Hematopoietic multipotent progenitor cell (in vitro differentiated cells): ENCODE data around the gene IL26. TPM values are rescaled to one million over a fixed set of nuclear protein-coding genes. Genes with fewer than 3 reads are reported as not detected.
A peak's percentile ranks its signal among the peaks of the same experiment; 100 is the strongest.
"Not testable (repeated sequence)": the region's sequence is repeated elsewhere in the genome, so short reads cannot be mapped to it uniquely, and the experiment has no call there.

Source experiments
- DNase-seq, 3 donors: peaks; one replicate each; pipeline ENCODE4 v3.0.0-alpha.2; 2011 to 2015; ENCODE audit warnings: low read depth in 2 of 3, low spot score in 2 of 3
- total RNA-seq: library from RNA; depleted of rRNA; stranded (reverse); fragments of >200 nt; gene quantifications from one replicate; pipeline ENCODE4 v1.2.3, GENCODE V29; 2012

The IL26 gene
- total RNA-seq, 1 donor, result not detected

DNA sequence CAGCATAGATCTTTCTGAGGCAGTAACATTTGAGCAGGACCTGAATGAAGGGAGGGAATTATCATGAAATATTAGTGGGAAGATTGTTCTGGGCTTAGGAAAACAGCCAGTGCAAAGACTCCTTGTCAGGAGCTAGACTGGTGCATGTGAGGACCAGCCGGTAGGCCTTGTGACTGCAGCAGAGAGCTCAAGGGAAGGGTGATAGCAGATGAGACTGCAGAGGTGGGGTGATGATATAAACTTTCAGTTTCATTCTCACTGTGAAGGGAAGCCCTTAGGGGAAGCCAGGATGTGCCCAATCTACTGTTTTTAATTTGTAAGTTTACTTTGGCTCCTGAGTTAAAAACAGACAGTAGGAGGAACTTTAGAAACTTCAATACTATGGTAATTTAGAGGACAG is 15.4 kb upstream of the IL26 start:
- DNase-seq, result peak in 1 of 3 donors; percentile 46

DNA sequence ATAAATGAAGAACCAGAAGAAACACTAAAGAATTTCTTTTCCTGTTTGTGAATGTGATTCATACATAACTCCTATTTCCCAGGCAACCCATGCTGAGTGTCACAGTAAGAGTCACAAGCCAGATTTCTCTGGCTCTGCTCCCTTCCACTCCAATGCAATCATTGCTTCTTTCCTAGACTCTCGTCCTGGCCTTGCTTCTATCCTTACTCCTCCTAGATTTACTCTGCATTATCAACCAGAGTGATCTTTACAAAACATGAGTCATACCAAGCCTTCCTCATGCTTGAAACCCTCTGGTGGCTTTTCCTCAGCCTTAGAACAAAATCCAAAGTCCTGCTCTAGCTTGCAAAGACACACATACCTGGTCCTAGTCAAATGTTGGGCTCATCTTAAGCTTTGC is 14.5 kb upstream of the IL26 start:
- no peak for DNase-seq

DNA sequence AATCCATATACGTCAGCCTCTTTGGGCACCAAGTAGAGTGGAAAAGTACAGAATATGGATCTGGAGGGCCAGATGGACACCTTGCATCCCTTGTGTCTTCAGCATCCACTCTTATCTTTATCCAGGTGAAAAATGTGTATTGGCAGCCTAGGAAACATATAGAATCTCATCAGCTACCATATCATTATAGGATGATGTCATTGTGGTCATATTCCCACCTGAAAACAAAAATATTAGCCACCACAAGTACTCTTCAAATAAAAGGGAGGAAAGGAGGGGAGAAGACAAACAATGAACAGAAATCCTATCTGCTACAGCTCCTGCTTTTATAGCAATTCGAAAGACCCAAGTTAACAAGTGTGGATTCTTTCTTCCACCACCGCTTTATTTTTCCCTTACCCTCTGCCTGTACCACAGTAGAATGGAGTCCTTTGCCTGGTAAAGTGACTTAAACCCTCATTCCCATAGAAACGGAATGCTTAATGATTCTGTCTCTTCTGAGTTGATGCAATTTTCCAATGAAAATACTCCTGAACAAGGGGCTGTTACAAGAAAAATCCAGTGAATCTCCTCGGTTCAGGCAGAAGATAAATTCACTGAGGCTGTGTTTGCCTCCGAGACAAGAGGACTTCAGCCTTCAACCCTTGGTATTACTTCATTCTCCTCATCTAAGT is 13.8 kb upstream of the IL26 start:
- DNase-seq, result no peak

DNA sequence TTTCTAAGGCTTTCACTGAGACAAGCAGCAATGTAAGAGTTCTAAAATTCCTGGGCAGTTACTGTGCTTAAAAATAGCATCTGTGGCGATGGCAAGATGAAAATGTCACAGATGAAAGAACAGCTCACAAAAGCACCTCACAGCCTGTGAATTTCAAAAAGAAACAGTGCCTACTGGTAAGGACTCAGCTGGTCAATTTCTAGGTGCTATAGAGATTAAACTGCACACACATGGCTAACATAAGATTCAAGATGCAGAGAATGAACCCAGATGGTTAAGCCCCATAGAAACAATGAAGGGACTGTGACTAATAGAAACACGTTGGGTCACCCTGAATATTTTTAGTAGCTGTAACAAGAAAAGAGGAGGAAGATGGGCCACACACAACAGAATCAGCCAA is 12.0 kb upstream of the IL26 start:
- DNase-seq, result no peak

DNA sequence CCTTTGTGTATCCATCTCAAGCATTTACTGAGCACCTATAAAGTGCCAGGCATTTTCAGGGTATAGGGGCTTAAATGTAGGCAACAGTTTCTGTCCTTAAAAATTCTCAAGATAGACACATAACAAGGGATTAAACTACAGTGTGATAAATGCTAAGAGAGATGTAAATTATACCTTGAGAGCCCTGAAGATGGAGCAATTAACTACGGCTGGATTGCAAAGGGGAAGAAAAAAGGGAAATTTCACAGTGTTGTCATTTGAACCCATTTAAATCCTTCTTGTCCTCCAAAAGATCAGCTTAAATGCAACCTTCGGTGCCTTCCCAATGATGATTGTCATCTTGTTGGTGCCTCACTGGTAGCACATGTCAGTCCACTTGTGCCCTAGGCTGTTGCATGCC is 11.5 kb upstream of the IL26 start:
- DNase-seq, result peak in 1 of 3 donors; percentile 39

DNA sequence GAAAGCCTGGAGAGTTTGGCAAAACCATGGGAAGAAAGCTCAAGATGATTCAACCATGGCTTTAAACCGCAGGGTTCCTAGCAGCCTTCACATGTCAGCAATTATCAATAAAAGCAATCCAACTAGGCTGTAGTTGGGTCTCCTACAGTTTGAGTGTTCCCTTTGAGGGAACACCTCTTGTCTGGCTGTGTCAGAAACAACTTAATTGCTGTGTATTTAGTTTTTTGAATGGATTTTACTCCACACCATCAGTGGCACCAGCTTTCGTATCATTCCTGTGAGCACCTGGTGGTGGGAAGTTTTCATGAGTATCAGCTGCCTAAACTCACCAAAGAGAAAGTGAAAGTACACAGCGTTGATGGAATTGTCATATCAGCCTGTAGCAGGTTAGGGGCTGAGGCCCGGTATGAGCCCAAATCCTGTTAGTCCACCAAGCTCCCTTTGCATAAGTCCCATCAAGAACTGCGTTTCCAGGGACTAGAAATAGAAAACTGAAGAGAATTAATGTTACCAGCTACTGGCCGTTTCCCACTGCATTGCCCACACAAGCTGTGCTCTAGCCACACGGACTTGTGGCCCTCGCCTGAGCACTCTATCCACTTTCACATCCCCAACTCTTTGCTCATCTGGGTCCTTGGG is 10.9 kb upstream of the IL26 start:
- peak in 2 of 3 donors; percentile 53 to 74 for DNase-seq

DNA sequence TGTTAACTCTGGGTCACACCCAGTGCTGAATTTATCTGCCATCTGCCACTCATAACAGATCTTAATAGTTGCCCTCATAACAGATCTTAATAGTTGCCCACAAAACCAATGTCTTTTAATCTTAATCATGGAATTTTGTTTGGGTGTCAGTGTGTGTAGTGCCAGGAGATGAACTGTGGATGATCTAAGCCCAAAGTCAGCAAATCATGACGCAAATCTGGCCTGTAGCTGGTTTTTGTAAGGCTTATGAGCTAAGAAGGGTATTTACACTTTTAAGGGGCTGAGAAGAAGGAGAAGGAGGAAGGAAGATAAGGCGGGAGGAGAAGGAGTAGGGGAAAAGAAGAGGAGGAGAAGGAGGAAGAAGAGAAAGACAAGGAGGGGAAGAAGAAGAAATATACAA is 10.0 kb upstream of the IL26 start:
- DNase-seq, result no peak

DNA sequence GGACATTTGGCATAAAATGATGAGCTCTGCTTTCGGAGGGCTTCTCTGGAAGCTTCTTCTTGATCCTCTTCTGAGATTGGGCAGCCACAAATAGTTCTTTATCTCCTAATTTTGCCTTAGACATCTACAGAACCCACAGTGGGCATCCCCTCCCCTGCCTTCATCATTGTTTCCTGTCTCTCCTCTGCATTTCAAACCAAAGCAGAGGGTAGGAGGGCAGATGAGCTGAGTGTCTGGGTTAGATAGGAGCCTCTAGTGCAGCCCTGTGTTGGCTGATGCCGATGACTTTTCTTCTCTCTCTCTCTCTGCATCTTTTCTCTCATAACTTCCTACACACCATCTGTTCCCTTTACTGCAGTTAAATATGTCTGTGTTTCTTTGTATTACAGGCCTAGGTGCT is 8.5 kb upstream of the IL26 start:
- peak in 1 of 3 donors; percentile 16 for DNase-seq

DNA sequence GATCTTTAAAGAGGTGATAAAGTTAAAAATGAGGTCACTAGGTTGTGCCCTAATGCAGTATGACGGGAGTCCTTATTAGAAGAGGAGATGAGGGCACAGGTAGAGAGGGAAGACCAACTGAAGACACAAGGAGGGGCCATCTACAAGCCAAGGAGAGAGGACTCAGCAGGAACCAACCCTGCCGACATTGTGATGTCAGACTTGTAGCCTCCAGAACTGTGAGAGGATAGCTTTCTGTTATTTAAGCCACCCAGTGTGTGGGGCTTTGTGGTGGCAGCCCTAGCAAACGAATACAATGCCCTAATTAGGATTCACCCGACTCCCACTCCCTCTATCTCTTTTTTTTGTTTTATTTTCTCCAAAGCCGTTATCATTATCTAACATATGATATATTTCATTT is 7.9 kb upstream of the IL26 start:
- no peak for DNase-seq

DNA sequence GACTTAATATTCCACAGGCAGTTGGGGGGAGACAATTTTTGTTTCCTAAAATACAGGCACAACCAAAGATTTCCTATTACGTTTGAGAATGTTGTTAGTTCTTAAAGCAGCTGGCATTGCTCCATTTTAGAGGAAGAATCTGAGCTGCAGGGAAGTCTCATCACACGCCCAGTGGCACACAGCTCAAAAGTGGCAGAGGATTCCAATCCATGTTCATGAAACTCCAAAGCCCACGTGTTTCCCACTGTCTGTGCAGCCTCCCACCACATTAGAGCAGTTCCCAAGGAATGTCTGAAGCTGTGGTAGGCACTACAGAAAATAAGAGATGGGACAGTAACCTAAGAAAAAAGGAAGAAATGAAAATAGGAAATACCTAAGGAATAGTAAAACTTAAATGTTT is 6.1 kb upstream of the IL26 start:
- DNase-seq, result no peak

DNA sequence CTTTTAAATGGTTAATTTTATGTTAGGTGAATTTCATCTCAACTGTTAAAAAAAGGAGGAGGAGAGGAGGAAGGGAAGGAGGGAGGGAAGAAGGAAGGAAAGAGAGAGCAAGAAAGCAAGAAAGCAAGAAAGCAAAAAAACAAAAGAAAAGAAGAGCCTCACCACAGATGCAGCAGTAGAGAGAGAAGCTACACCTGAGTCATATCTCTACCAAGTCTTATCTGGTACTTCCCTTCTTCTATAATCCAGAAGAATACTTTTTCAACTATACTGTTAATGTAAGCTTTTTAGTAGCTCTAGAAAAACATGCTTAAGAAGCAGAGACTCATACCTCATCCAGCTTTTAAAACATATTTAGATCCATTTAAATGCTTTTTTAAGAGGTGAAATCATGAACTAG is 5.6 kb upstream of the IL26 start:
- no peak for DNase-seq

DNA sequence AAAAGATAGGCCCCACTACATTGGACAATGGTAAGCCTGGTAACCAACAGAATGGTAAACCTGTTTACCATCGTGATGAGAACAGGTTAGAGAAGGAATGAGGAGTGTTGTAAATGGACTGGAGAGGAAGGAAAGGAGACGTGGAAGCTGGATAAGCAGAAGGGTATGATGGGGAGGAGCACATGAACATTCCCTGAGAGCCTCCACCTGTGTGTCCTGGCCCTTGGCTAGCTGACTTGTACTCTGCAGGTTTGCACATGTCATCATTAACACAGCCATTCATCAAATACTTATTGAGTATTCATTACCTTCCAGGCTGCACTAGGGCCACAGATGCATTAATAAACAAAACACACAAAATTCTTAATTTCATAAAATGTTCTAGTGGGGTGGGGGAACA is 4.3 kb upstream of the IL26 start:
- no peak for DNase-seq

DNA sequence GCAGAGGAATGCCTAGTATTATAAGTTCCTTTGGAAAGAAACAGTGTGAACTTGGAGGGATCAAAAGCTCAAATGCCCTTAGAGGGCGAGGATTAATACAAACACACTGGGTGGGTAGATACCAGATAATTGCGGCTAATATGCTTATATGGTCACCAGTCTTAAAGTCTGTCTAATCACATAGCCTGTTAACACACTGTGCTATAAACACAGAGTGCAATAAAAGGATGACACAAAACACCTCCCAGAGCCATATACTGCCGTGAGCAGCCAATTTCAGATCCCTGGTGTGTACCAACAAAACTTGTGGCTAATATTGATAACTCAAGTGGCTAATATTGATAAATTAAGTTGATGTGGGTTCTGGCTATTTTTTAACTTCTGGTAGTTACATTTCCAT is 1.7 kb upstream of the IL26 start:
- no peak for DNase-seq

DNA sequence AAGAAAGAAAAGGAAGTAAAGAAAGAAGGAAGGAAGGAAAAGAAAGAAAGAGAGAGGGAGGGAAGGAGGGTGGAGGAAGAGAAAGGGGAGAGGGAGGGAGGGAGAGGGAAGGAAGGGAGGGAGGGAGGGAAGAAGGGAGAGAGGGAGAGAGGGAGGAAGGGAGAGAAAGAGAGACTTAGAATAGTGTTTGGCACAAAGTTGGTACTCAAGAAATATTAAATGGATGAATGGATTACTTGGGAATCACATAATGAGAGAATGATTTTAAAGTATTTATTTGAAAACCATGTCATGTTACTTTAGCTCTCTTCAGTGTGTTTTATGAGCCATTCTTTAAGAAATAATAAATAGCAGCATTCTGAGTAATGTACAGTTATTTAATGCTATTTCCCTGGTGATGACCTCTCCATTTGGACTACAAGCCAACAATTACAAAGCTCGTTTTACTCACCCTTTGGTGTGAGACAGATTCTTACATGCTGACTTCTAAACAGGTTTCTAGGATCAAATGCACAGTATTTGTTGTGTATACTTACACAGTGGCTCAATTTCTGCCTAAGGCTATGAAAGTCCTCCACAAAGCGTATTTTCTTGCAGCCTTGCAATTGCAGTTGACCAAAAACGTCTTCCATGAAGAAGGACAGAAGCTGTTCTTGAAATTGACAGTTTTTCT is 861 bp downstream of the IL26 start:
- no peak for DNase-seq

DNA sequence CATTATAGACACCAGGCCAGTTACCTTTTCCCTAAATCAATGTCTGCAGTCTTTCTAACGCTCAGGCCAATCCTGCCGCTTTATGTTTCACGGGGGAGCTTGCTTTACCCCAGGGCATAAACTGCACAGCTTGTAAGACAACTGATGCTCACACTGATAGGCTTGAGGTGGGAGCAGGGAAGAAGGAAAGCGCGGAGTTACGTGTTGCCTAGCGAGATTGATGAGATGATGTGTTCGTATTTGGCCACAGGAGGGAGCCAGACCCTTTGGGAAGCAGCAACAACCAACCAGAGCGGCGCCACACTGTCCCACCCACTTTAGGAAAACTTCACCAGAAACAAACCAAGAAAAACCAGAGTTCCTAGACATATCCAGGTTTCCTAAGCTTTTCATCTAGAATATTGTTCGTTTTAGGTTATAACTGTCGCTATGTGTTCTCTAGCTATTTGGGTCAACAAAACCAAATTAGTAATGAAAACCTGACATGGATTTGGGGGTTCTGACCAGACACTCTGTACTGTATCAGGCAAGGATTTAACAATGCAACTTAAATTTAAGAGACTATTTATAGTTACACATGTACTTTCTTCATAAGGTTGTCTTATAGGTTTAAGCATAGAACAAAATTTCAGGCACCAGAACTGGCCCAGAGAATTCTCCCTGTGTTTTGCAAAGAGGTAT is 2.4 kb downstream of the IL26 start:
- DNase-seq, result peak; percentile 49 to 78 (median 76)

DNA sequence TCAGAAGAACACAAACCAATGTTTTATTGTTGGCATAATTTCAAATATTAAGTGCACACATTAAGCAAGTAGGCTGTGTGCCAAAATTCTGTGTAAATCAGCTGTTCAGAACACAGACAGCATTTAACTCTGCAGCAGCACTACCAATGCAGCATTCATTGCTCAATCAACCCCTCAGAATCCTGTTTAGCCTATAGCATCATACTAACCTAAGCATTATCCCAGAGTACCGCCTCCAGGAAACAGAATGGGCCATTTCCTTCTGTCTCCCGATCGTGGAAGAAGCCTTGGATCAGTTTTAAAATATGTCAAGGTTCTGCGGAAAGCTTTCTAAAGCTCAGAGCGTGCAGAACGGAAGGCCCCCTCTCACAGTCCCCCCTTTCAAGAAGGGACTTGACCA is 3.3 kb downstream of the IL26 start:
- no peak for DNase-seq

DNA sequence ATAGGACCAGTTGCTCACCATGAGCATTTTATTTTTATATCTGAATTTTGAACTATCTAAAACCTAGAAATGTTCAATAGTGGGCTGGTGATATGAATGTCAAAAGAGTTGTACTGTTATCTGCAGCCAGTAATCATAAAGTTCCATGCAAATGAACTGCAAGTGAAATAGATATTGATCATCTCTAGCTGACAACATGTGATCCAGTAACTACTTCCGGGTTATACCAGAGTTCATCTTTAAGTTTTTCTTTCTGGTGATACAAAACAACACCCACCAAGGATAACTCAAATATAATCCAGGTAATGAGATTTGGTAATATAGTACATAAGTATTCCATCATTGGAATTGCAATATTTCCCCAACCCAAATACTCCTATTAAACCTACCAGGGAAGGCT is 4.1 kb downstream of the IL26 start:
- no peak for DNase-seq

DNA sequence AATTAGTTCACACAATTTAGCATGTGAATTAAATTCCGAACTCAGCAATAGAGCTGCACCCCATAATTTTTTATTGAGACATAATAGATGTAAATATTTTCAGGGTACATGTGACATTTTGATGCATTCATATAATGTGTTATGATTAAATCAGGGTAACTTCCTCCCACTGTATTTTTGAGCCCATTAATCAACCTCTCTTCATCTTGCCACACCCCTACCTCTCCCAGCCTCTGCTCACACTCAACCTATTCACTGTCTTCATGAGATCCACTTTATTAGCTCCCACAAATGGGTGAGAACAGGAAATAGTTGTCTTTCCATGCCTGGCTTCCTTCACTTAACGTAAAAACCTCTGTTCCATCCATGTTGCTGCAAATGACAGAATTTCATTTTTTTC is 14.7 kb downstream of the IL26 start:
- no peak for DNase-seq

DNA sequence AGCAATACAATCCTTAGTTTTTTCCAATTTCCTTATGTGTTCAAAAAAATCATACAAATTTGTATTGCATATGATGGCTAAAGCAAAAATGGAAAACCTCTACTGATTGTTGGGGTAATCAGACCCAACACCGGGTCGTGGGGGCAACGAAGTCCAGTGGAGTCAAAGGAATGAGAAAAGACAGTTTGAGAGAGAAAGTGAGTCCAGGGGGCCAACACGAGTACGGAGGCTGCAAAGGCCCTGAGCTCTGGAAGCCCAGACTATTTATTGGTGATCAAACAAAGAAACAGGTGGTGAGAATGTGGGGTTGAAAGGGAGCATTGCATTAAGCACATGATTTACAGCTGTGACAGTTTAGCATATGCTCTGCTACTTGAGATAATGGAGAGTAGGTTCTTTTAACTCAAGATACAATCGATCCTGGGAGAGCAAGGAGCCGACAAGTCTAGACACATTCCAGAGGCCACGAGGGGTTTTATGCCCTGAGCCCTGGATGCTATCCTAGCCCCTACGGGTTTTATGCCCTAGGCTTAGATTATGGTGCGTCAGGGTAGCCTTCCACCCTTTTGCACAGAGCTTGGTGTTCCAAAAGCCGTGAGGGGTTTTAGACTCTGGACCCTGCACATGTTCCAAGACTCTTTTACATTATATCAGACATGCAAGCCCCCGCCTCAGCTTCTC is 16.4 kb downstream of the IL26 start:
- not testable (repeated sequence) for DNase-seq

DNA sequence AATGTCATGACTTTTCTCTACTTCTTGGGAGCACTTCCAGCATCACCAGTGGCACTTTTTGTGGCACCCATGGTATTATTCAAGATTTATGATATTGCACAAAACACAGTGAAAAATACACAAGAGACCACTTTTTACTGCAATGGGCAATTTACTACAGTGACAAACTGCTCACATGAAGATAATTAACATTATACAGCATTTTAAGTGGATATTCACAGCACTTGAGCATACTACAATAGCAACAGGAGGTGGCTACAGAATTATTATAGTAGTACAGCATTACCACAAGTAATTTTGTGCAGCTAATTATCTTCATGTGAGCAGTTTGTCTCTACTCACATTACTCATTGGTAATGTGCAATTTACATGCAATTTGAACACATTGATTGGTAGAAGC is 18.3 kb downstream of the IL26 start:
- DNase-seq, result no peak

DNA sequence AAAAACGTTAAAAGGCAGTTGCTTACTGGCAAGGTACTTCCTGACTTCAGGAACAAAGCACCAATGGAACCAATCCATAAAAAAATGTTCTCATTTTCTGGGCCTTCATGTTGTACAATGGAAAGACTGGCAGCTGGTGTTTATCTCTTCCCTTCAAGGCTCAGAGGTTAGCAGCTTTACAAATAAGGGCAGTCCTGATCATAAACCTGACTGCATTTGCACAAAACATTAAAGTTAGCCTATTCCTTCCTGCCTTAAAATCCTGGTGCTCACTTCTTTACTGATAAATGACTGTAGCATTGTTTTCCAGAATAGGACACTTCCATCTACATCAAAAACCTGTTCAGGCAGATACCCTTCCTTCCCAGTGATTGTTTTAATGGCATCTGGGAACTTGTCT is 19.2 kb downstream of the IL26 start:
- DNase-seq, result no peak
